SK-N-SH (cell line): ENCODE results near the gene NHS. TPM values are rescaled to one million over a fixed set of nuclear protein-coding genes. Genes with fewer than 3 reads are reported as not detected.

Experiments used
- CTCF ChIA-PET: fragments of 300-600, 350-600 bp; formaldehyde crosslinking; extraction: SDS; loops from one replicate; lab custom pipeline; 2021; lab: Yijun Ruan, JAX
- POLR2A ChIA-PET: fragments of 350-600 bp; sonication (Branson Sonifier 250); formaldehyde crosslinking; extraction: SDS; loops from one replicate; lab custom pipeline; 2020; ENCODE audit warnings: antibody characterized with exemption, inconsistent platforms; lab: Yijun Ruan, JAX
- DNase-seq: peaks from one replicate; pipeline ENCODE4 v3.0.0; 2012
- H2AFZ ChIP-seq: fragments of 200-600 bp; sonication (generic); 2 replicates; pipeline ENCODE4 v1.8.1; 2016; ENCODE audit warnings: antibody characterized with exemption, mild to moderate bottlenecking, low read depth
- H3F3A ChIP-seq: fragments of 200-600 bp; sonication (generic); replicated peaks from 2 replicates; pipeline ENCODE3; 2016; ENCODE audit warnings: antibody characterized with exemption, mild to moderate bottlenecking; ENCODE audit not compliant: insufficient read depth
- H3K27ac ChIP-seq, 2 experiments: fragments of 200-500 bp in 1 of 2; fragments of 200-600 bp in 1 of 2; sonication (Bioruptor generic) in 1 of 2; sonication (generic), shearing (Covaris generic) in 1 of 2; 2 replicates each; pipeline versions ENCODE4 v1.5.1 to v1.6.1; 2014 to 2016; ENCODE audit warnings: low read depth in 2 of 2, inconsistent platforms in 1 of 2, low read length in 1 of 2, mild to moderate bottlenecking in 1 of 2, mixed read lengths in 1 of 2
- H3K27me3 ChIP-seq: fragments of 200-600 bp; sonication (generic), shearing (Covaris generic); 2 replicates; pipeline ENCODE4 v1.6.1; 2016; ENCODE audit warnings: mixed run types; ENCODE audit not compliant: insufficient read depth
- H3K36me3 ChIP-seq, 2 experiments: fragments of 200-500 bp in 1 of 2; fragments of 200-600 bp in 1 of 2; sonication (Bioruptor generic) in 1 of 2; sonication (generic) in 1 of 2; replicated peaks in 1 of 2; 2 replicates each; pipeline versions ENCODE3 to v1.5.1; 2014 to 2016; ENCODE audit warnings: low read length in 1 of 2, mild to moderate bottlenecking in 1 of 2; ENCODE audit not compliant: insufficient read depth in 2 of 2, control insufficient read depth in 1 of 2
- H3K4me1 ChIP-seq, 2 experiments: fragments of 200-500 bp in 1 of 2; fragments of 200-600 bp in 1 of 2; sonication (Bioruptor generic) in 1 of 2; sonication (generic), shearing (Covaris generic) in 1 of 2; 2 replicates each; pipeline versions ENCODE4 v1.5.1 to v1.6.1; 2014 to 2016; ENCODE audit warnings: low read depth in 1 of 2, low read length in 1 of 2, mixed run types in 1 of 2; ENCODE audit not compliant: insufficient read depth in 2 of 2, control insufficient read depth in 1 of 2
- H3K4me2 ChIP-seq: fragments of 200-600 bp; sonication (generic), shearing (Covaris generic); 2 replicates; pipeline ENCODE4 v1.6.1; 2017; ENCODE audit warnings: mixed run types
- H3K4me3 ChIP-seq, 2 experiments: fragments of 200-500 bp in 1 of 2; fragments of 200-600 bp in 1 of 2; sonication (Bioruptor generic) in 1 of 2; sonication (generic), shearing (Covaris generic) in 1 of 2; 2 replicates each; pipeline versions ENCODE4 v1.5.1 to v1.8.1; 2014 to 2016; ENCODE audit warnings: low read depth in 2 of 2, inconsistent platforms in 1 of 2, low read length in 1 of 2, mild to moderate bottlenecking in 1 of 2, mixed read lengths in 1 of 2, moderate library complexity in 1 of 2
- H3K79me2 ChIP-seq: fragments of 200-600 bp; sonication (generic); 2 replicates; pipeline ENCODE4 v1.8.1; 2017; ENCODE audit warnings: mild to moderate bottlenecking; ENCODE audit not compliant: insufficient read depth
- H3K9ac ChIP-seq: fragments of 200-600 bp; sonication (generic); 2 replicates; pipeline ENCODE4 v1.6.1; 2017; ENCODE audit warnings: mixed run types
- H3K9me2 ChIP-seq: fragments of 200-600 bp; sonication (generic); 2 replicates; pipeline ENCODE4 v1.6.1; 2017; ENCODE audit warnings: mixed run types
- H3K9me3 ChIP-seq: fragments of 200-600 bp; sonication (generic); 2 replicates; pipeline ENCODE4 v1.6.1; 2017; ENCODE audit warnings: mixed run types, mild to moderate bottlenecking, moderate library complexity
- H4K20me1 ChIP-seq: fragments of 200-600 bp; sonication (generic); 2 replicates; pipeline ENCODE4 v1.6.1; 2017; ENCODE audit warnings: mild to moderate bottlenecking, mixed run types; ENCODE audit not compliant: insufficient read depth
- EP300 ChIP-seq, 2 experiments: IDR thresholded peaks; 2 replicates each; pipeline versions ENCODE4 v1.4.0 to v1.6.1; 2012; ENCODE audit warnings: borderline replicate concordance in 1 of 2, low read depth in 1 of 2, low read length in 1 of 2
- FOSL2 ChIP-seq: IDR thresholded peaks from 2 replicates; pipeline ENCODE4 v1.4.0; 2012; ENCODE audit warnings: low read depth, mild to moderate bottlenecking, moderate library complexity, borderline replicate concordance
- FOXJ3 ChIP-seq: sonication (generic); formaldehyde crosslinking; IDR thresholded peaks from 2 replicates; pipeline ENCODE4 v1.5.1; 2020; ENCODE audit warnings: mild to moderate bottlenecking, missing genetic modification reagents
- FOXM1 ChIP-seq: IDR thresholded peaks from 2 replicates; pipeline ENCODE4 v1.4.0; 2012; ENCODE audit warnings: low read depth, mild to moderate bottlenecking
- GATA2 ChIP-seq: sonication (generic); formaldehyde crosslinking; IDR thresholded peaks from 2 replicates; pipeline ENCODE4 v1.5.0; 2020; ENCODE audit warnings: mild to moderate bottlenecking, missing genetic modification reagents
- MAX ChIP-seq: IDR thresholded peaks from 2 replicates; pipeline ENCODE4 v1.4.0; 2012; ENCODE audit warnings: low read depth
- MXI1 ChIP-seq: IDR thresholded peaks from 2 replicates; pipeline ENCODE4 v1.6.1; 2012; ENCODE audit warnings: mild to moderate bottlenecking, low read depth, low read length, improper control_type of control experiment
- NFIC ChIP-seq: IDR thresholded peaks from 2 replicates; pipeline ENCODE4 v1.4.0; 2012; ENCODE audit warnings: borderline replicate concordance
- PBX3 ChIP-seq: IDR thresholded peaks from 2 replicates; pipeline ENCODE4; 2012
- RAD21 ChIP-seq: IDR thresholded peaks from 2 replicates; pipeline ENCODE4 v1.6.1; 2012; ENCODE audit warnings: mild to moderate bottlenecking, low read length
- RCOR1 ChIP-seq: fragments of 150-350 bp; IDR thresholded peaks from 2 replicates; pipeline ENCODE4 v1.6.1; 2017; ENCODE audit warnings: antibody characterized with exemption, low read length
- REST ChIP-seq: IDR thresholded peaks from 2 replicates; pipeline ENCODE4 v1.6.1; 2012; ENCODE audit warnings: mild to moderate bottlenecking, low read depth, low read length, moderate library complexity
- RFX5 ChIP-seq: IDR thresholded peaks from 2 replicates; pipeline ENCODE4 v1.6.1; 2012; ENCODE audit warnings: mild to moderate bottlenecking, improper control_type of control experiment, low read length
- RXRA ChIP-seq: IDR thresholded peaks from 2 replicates; pipeline ENCODE4 v1.4.0; 2012; ENCODE audit warnings: low read depth, mild to moderate bottlenecking, borderline replicate concordance
- SMC3 ChIP-seq: IDR thresholded peaks from 2 replicates; pipeline ENCODE4 v1.6.1; 2012; ENCODE audit warnings: low read depth, low read length, improper control_type of control experiment
- TAF1 ChIP-seq: IDR thresholded peaks from 2 replicates; pipeline ENCODE4 v1.6.1; 2012; ENCODE audit warnings: low read depth, mild to moderate bottlenecking, low read length, moderate library complexity, borderline replicate concordance
- TCF12 ChIP-seq: IDR thresholded peaks from 2 replicates; pipeline ENCODE4 v1.4.0; 2012
- USF1 ChIP-seq: IDR thresholded peaks from 2 replicates; pipeline ENCODE4 v1.4.0; 2012; ENCODE audit warnings: low read depth, borderline replicate concordance
- YY1 ChIP-seq: IDR thresholded peaks from 2 replicates; pipeline ENCODE4 v1.4.0; 2012; ENCODE audit warnings: low read depth, mild to moderate bottlenecking
- ZBTB33 ChIP-seq: IDR thresholded peaks from 2 replicates; pipeline ENCODE4 v1.4.0; 2012; ENCODE audit warnings: low read depth, borderline replicate concordance
- WGBS: methylation state at CpG from one replicate; pipeline ENCODE4 v1.1.6; 2017; ENCODE audit warnings: low lambda C conversion rate; 5-methylcytosine and 5-hydroxymethylcytosine counted together
- polyA plus RNA-seq, 3 experiments: library from polyadenylated mRNA; depleted of rRNA; stranded (reverse); fragments of >200 nt; gene quantifications; 2 replicates each; pipeline ENCODE4 v1.2.3, GENCODE V29; 2012

Gene NHS
- polyA plus RNA-seq, 1 of the 3 experiments (the other 2 are of a cell fraction) = 1.0 TPM

- Histone ChIP-seq H3K9ac (peak overlapping the region; percentile 32; the same call in 1 of the 2 replicates), H3K9me2 (no peaks in the 10 kb centered on the region), H3K27ac (peak overlapping the region; percentile 39 to 81; a peak in 3 of 4 replicates), H3K4me1 (peaks cover 7 to 9% of the 10 kb centered on the region in 2 experiments; a peak in 2 of 4 replicates), H3K27me3 (no peaks in the 10 kb centered on the region), H3K79me2 (peaks cover 6% of the 10 kb centered on the region; the same call in 1 of the 2 replicates), H3K9me3 (no peaks in the 10 kb centered on the region), H3K4me3 (peak overlapping the region; percentile 20 to 24; a peak in 2 of 4 replicates), H3F3A (peaks cover 12% of the 10 kb centered on the region), H3K36me3 (no peaks in the 10 kb centered on the region), H2AFZ (no peak overlapping the region), H3K4me2 (peak overlapping the region; percentile 64), H4K20me1 (no peaks in the 10 kb centered on the region)
- WGBS = 9% methylated on average over 4 of the region's 4 CpGs
- CTCF ChIA-PET = interaction anchor here (1.1 kb wide), 1 partner anchor 41 kb away, joined by 3 read pairs; no protein-coding TSS in a partner anchor
- POLR2A ChIA-PET = no interaction called here
- TF ChIP-seq MAX (no peak), FOXM1 (0 out of 2 replicates have a peak, but pooled peaks have one; percentile 3)
- DNase-seq = no peak
Measured at GRCh38 chrX:17413228-17413627, 38.2 kb downstream of the NHS start.

GRCh38 chrX:17414027-17414658 is 39.1 kb downstream of the NHS start:
- Histone ChIP-seq H3K9ac (no peak overlapping the region), H3K4me1 (peaks cover 7 to 9% of the 10 kb centered on the region in 2 experiments; a peak in 2 of 4 replicates), H2AFZ (no peak overlapping the region), H3K4me2 (peak overlapping the region; percentile 64; the same call in 1 of the 2 replicates), H3K9me2 (no peaks in the 10 kb centered on the region), H3F3A (peaks cover 12% of the 10 kb centered on the region), H3K9me3 (no peaks in the 10 kb centered on the region), H3K36me3 (no peaks in the 10 kb centered on the region), H3K4me3 (0 out of 4 replicates have a peak overlapping the region, but pooled peaks of 1 of the 2 experiments have one; percentile 20), H3K27ac (peak overlapping the region in 1 of 2 experiments; percentile 81; a peak in 1 of 4 replicates), H3K27me3 (no peaks in the 10 kb centered on the region), H3K79me2 (peaks cover 6% of the 10 kb centered on the region; the same call in 1 of the 2 replicates), H4K20me1 (no peaks in the 10 kb centered on the region)
- no peak for TF ChIP-seq RXRA
- TF ChIP-seq RAD21 = no peak
- TF ChIP-seq EP300 (IDR thresholded peaks at IDR 0.05; ENCODE audit: borderline replicate concordance in 1 of 2, low read depth in 1 of 2, low read length in 1 of 2) = no peak
- TF ChIP-seq MXI1 = no peak
- no peak for TF ChIP-seq TCF12
- no peak for TF ChIP-seq SMC3
- TF ChIP-seq RFX5 = no peak
- TF ChIP-seq ZBTB33 = no peak
- no peak for TF ChIP-seq FOXJ3
- no peak for TF ChIP-seq GATA2 (CRISPR knock-in tag)
- TF ChIP-seq PBX3 = no peak
- TF ChIP-seq RCOR1 = no peak
- TF ChIP-seq FOSL2 = no peak
- no peak for TF ChIP-seq YY1
- TF ChIP-seq TAF1 = no peak
- TF ChIP-seq REST = no peak
- TF ChIP-seq USF1 = no peak
- no peak for TF ChIP-seq NFIC
- CTCF ChIA-PET = interaction anchor here (1.1 kb wide), 1 partner anchor 40 kb away, joined by 3 read pairs; no protein-coding TSS in a partner anchor
- POLR2A ChIA-PET = no interaction called here
- 53% methylated on average over 7 of the region's 7 CpGs for WGBS
- DNase-seq = no peak
